ENCODE data around the gene CFAP298. TPM values are rescaled to one million over a fixed set of nuclear protein-coding genes. Genes with fewer than 3 reads are reported as not detected.

The CFAP298 gene
- total and polyA plus RNA-seq, 10 of the 15 experiments (the other 5 are each of a cell fraction or from before 2014, with no cell fraction given) = 9.5 to 79.1 (median 30.2) TPM

DNA sequence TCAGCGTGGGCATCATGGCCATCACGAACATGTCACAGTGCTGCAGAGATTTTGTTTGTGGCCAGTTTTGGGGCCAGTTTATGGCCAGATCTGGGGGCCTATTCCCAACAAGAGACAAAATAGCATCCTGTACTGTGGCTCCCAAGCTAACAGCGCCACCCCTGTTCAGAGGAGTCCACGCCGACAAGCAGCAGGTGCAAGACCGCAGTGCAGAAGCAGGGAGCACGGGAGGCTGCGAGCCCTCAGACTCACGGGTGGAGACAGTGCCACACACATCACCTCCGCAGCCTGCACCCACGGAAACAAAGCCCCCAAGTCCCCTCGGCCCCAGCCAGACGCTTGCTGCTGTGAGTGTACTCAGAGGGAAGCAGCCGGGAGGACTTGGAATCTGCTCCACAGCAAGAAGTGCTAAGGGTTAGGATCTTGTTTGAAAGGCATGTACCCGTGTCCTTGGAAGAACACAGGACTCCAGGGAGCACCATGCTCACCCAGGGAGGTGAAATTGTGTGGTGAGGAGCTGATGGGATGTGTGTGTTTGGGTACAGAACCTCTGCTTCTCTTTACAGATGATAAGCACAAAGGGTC, 34.0 kb downstream of the CFAP298 start (continued):
- no peak for TF ChIP-seq ZBTB40 (IDR thresholded peaks at IDR 0.05; ENCODE audit: borderline replicate concordance)

DNA sequence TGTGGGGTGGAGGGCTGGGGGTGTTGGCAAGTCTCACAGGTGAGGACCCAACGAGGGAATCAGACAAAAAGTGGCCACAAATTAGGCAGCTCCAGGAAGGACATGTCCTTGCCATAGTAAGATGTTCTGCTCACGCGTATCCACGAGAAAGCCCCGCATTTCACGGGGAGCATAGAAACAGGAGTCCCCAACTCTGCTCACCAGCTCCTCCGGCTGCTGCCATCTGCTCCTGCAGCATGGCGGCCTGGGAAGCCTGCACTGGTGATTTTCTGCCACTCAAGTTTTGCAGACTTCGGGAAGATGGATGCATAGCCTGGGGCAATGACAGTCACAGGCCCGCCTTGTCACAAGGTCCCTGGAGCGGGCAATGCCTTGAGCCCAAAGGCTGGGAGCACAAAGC, 36.2 kb downstream of the CFAP298 start:
- CTCF ChIA-PET = no interaction called here
- BruUV-seq (replicated peaks) = no TSS peak
- H3K27ac ChIP-seq (ENCODE audit: control insufficient read depth, insufficient read depth) = no peak overlapping the region
- TF ChIP-seq MLLT1 (IDR thresholded peaks at IDR 0.05) (no peak), HCFC1 (IDR thresholded peaks at IDR 0.05; ENCODE audit: low read length) (no peak)
- no peak for DNase-seq (ENCODE audit: low read depth, low spot score)
- SMC1A ChIA-PET (ENCODE audit: uncharacterized antibody, unreplicated experiment) = no interaction called here
- in situ Hi-C loops (cut with MboI) (no loop called here), intact Hi-C loops (cut with micrococcal nuclease; ENCODE audit: unreplicated experiment) (no loop called here)
- POLR2A ChIA-PET = no interaction called here
- H3K4me1 ChIP-seq (ENCODE audit: control insufficient read depth, insufficient read depth, low read length) = no peaks in the 10 kb centered on the region
- no peaks in the 10 kb centered on the region for H3K79me2 ChIP-seq (ENCODE audit: control insufficient read depth, insufficient read depth, low read length)
- H3K9ac ChIP-seq (ENCODE audit: control insufficient read depth, insufficient read depth, low read length) = no peak overlapping the region
- H3K9me3 ChIP-seq (replicated peaks; ENCODE audit: control insufficient read depth, insufficient read depth, low read length) = no peaks in the 10 kb centered on the region
- H3K4me3 ChIP-seq = no peak overlapping the region
- RAD21 ChIA-PET (ENCODE audit: unreplicated experiment) = interaction anchor here (0.7 kb wide), 1 partner anchor 174 kb away, joined by 4 read pairs; no protein-coding TSS in a partner anchor
- WGBS (ENCODE audit: insufficient coverage, insufficient replicate concordance, low lambda C conversion rate, missing lambda C conversion rate) = 76% methylated on average over 10 of the region's 11 CpGs
- H3K36me3 ChIP-seq (ENCODE audit: control insufficient read depth in 2 of 2, insufficient read depth in 2 of 2, low read length in 1 of 2) = no peaks in the 10 kb centered on the region
- H3K27me3 ChIP-seq (replicated peaks in 1 of 2; ENCODE audit: control insufficient read depth in 2 of 2, insufficient read depth in 2 of 2, low read length in 1 of 2) = no peaks in the 10 kb centered on the region; a peak in 1 of 4 replicates
- no peak for ATAC-seq
- H4K20me1 ChIP-seq (ENCODE audit: control insufficient read depth, insufficient read depth) = no peaks in the 10 kb centered on the region
- H3K4me2 ChIP-seq (ENCODE audit: control insufficient read depth, insufficient read depth) = no peak overlapping the region
- H2AFZ ChIP-seq (ENCODE audit: control insufficient read depth, low read depth, low read length) = no peak overlapping the region
- no peak for FAIRE-seq
